Measurements from ENCODE around the gene TOMM22.
A peak's percentile ranks its signal among the peaks of the same experiment; 100 is the strongest.

The TOMM22 gene

GRCh38 chr22:38696606-38697424 lies 15.1 kb downstream of the TOMM22 start:
- no peak for DNase-seq

GRCh38 chr22:38697425-38698089 lies 15.8 kb downstream of the TOMM22 start:
- DNase-seq = no peak

- DNase-seq = no peak
Measured at GRCh38 chr22:38698407-38699094, 16.8 kb downstream of the TOMM22 start.

- DNase-seq = no peak
Measured at GRCh38 chr22:38699143-38699542, 17.4 kb downstream of the TOMM22 start.

GRCh38 chr22:38699784-38700183 lies 18.0 kb downstream of the TOMM22 start:
- DNase-seq = no peak

- no peak for DNase-seq
Measured at GRCh38 chr22:38700270-38700788, 18.6 kb downstream of the TOMM22 start.

GRCh38 chr22:38700789-38701628 lies 19.3 kb downstream of the TOMM22 start, which contains the start of gene JOSD1:
JOSD1 (minus strand) TSS chr22:38700943; CDS start chr22:38699987, 956 bp downstream.
- peak; percentile 100 for DNase-seq

GRCh38 chr22:38704654-38705234 lies 23.0 kb downstream of the TOMM22 start:
- no peak for DNase-seq

GRCh38 chr22:38705235-38706100 lies 23.7 kb downstream of the TOMM22 start, which contains the start of gene GTPBP1:
GTPBP1 (plus strand) TSS chr22:38705944; CDS start chr22:38705956, 12 bp downstream.
- peak; percentile 94 for DNase-seq

- peak; percentile 74 for DNase-seq
Measured at GRCh38 chr22:38706101-38706900, 24.5 kb downstream of the TOMM22 start.

GRCh38 chr22:38706901-38707195 lies 25.1 kb downstream of the TOMM22 start:
- DNase-seq = no peak

GRCh38 chr22:38707346-38707745 lies 25.6 kb downstream of the TOMM22 start:
- no peak for DNase-seq

GRCh38 chr22:38707984-38708383 lies 26.2 kb downstream of the TOMM22 start:
- no peak for DNase-seq

GRCh38 chr22:38709306-38709705 lies 27.5 kb downstream of the TOMM22 start:
- DNase-seq = no peak

GRCh38 chr22:38710351-38710750 lies 28.6 kb downstream of the TOMM22 start:
- no peak for DNase-seq

- no peak for DNase-seq
Measured at GRCh38 chr22:38710866-38711265, 29.1 kb downstream of the TOMM22 start.

- DNase-seq = no peak
Measured at GRCh38 chr22:38712486-38713207, 30.9 kb downstream of the TOMM22 start.

- no peak for DNase-seq
Measured at GRCh38 chr22:38713921-38714320, 32.2 kb downstream of the TOMM22 start.

- DNase-seq = no peak
Measured at GRCh38 chr22:38715176-38715764, 33.5 kb downstream of the TOMM22 start.

Data from activated CD8-positive, alpha-beta memory T cell treated with anti-CD3 and anti-CD28 coated beads, Interleukin-2, amount 50 U/mL, for 48 hours (primary cell).